HUES6 (cell line): ENCODE measurements around the gene SLC43A1.
"Not testable (repeated sequence)": the region's sequence is repeated elsewhere in the genome, so short reads cannot be mapped to it uniquely, and the experiment has no call there.

Experiments used
- H3K27ac ChIP-seq: 2 replicates; pipeline ENCODE4 v1.7.0; 2013; ENCODE audit warnings: low read depth, mild to moderate bottlenecking, low read length, inconsistent platforms
- H3K27me3 ChIP-seq: 2 replicates; pipeline ENCODE4 v1.6.1; 2013; ENCODE audit warnings: low read length; ENCODE audit not compliant: control insufficient read depth, insufficient read depth
- H3K36me3 ChIP-seq: 2 replicates; pipeline ENCODE4 v1.6.1; 2013; ENCODE audit warnings: low read length; ENCODE audit not compliant: control insufficient read depth, insufficient read depth
- H3K4me1 ChIP-seq: 2 replicates; pipeline ENCODE4 v1.6.1; 2013; ENCODE audit warnings: low read length; ENCODE audit not compliant: control insufficient read depth, insufficient read depth
- H3K4me3 ChIP-seq: 2 replicates; pipeline ENCODE4 v1.5.1; 2013; ENCODE audit warnings: low read depth, low read length
- H3K9ac ChIP-seq: one replicate; pipeline ENCODE4 v1.6.1; 2013; ENCODE audit warnings: mild to moderate bottlenecking, low read length
- H3K9me3 ChIP-seq: 2 replicates; pipeline ENCODE4 v1.6.1; 2013; ENCODE audit warnings: low read depth, low read length; ENCODE audit not compliant: control insufficient read depth, insufficient read depth

The SLC43A1 gene

GRCh38 chr11:57545883-57546282 lies 30.4 kb upstream of the SLC43A1 start:
- H3K36me3 ChIP-seq: peaks cover 8% of the 10 kb centered on the region; the same call in 1 of the 2 replicates
- H3K9ac ChIP-seq: no peak overlapping the region
- H3K27me3 ChIP-seq: peaks cover 4% of the 10 kb centered on the region; the same call in 1 of the 2 replicates
- H3K4me3 ChIP-seq: no peak overlapping the region
- peaks cover 20% of the 10 kb centered on the region for H3K4me1 ChIP-seq
- H3K27ac ChIP-seq: no peak overlapping the region
- no peaks in the 10 kb centered on the region for H3K9me3 ChIP-seq

- Histone ChIP-seq H3K4me1 (peaks cover 20% of the 10 kb centered on the region), H3K4me3 (no peak overlapping the region), H3K36me3 (no peaks in the 10 kb centered on the region), H3K9me3 (no peaks in the 10 kb centered on the region), H3K9ac (no peak overlapping the region), H3K27ac (no peak overlapping the region), H3K27me3 (peaks cover 4% of the 10 kb centered on the region; the same call in 1 of the 2 replicates)
Measured at GRCh38 chr11:57544566-57544965, 29.1 kb upstream of the SLC43A1 start.

- Histone ChIP-seq H3K9ac (no peak overlapping the region), H3K36me3 (no peaks in the 10 kb centered on the region), H3K27ac (no peak overlapping the region), H3K4me3 (no peak overlapping the region), H3K9me3 (no peaks in the 10 kb centered on the region), H3K4me1 (peaks cover 20% of the 10 kb centered on the region), H3K27me3 (peaks cover 4% of the 10 kb centered on the region; the same call in 1 of the 2 replicates)
Measured at GRCh38 chr11:57543593-57543992, 28.1 kb upstream of the SLC43A1 start.

DNA sequence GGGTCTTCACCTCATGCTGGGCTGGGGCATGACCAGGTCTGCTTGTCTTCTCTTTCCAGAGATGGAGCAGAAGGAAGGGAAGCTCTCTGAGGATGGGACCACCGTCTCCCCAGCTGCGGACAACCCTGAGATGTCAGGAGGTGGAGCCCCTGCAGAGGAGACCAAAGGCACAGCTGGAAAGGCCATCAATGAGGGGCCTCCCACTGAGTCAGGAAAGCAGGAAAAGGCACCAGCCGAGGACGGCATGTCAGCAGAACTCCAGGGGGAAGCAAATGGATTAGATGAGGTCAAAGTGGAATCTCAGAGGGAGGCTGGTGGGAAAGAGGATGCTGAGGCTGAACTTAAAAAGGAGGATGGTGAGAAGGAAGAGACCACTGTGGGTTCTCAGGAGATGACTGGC lies 27.1 kb upstream of the SLC43A1 start:
- Histone ChIP-seq H3K36me3 (no peaks in the 10 kb centered on the region), H3K9me3 (no peaks in the 10 kb centered on the region), H3K4me1 (peaks cover 20% of the 10 kb centered on the region), H3K9ac (no peak overlapping the region), H3K27ac (no peak overlapping the region), H3K4me3 (no peak overlapping the region), H3K27me3 (peaks cover 4% of the 10 kb centered on the region; the same call in 1 of the 2 replicates)

DNA sequence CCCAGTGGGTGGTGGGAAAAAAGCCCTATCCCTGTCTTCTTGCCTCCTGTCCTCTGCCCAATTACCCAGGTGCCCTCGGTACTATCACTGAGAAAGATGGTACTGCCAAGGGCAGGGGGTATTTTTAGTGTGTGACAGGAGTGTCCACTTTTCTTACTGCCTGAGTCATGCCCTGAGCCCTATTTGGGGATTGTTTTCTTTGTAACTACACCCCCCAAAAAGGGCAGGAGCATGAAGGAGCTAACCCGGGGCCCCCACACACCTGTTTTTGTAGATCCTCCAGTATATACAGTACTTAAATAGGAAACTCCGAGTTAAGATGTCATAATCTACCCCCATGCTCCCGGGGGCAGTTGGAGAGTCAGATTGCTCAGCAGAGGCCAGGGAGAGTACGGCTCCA lies 25.7 kb upstream of the SLC43A1 start:
- Histone ChIP-seq H3K27me3 (peaks cover 4% of the 10 kb centered on the region; the same call in 1 of the 2 replicates), H3K9me3 (no peaks in the 10 kb centered on the region), H3K4me3 (no peak overlapping the region), H3K36me3 (no peaks in the 10 kb centered on the region), H3K9ac (no peak overlapping the region), H3K27ac (no peak overlapping the region), H3K4me1 (peaks cover 22% of the 10 kb centered on the region)

GRCh38 chr11:57539342-57539741 lies 23.8 kb upstream of the SLC43A1 start:
- peaks cover 22% of the 10 kb centered on the region for H3K4me1 ChIP-seq
- H3K36me3 ChIP-seq: no peaks in the 10 kb centered on the region
- peaks cover 4% of the 10 kb centered on the region; the same call in 1 of the 2 replicates for H3K27me3 ChIP-seq
- no peak overlapping the region for H3K9ac ChIP-seq
- H3K27ac ChIP-seq: no peak overlapping the region
- no peak overlapping the region for H3K4me3 ChIP-seq
- H3K9me3 ChIP-seq: no peaks in the 10 kb centered on the region

DNA sequence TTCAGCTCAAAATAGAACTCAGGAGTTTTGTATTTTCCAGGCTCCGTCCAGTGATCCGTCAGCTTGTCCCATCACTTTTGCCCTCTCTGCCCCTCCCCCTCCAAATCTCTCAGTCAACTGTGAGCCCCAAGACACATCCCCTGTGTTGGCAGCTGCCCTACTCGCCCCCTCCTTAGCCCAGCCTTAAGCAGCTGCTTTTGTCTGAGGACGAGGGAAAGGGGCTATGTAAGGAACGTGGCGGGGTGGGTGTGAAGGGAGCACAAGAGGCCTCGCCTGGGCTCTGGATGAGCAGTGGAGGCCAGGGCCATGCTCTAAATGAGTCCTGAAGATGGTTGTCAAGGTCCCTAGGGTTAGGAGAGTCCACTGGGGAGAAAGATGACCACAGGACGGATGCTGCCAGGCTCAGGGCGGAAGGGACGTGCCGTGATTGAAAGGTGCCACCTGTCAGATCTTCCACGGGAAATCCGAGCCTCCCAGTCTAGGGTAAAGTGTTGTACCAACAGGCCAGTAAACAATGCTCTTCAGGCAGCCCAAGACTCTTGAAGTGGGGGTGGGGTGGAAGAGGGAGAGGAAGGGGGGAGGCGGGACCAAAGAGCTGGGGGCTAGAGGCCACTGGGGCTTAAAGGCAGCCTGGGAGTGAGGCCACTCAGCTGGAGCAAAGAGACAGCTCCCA lies 21.6 kb upstream of the SLC43A1 start, which contains the start of gene SMTNL1:
Gene SMTNL1 (plus strand): TSS at position 649 of the 673 bp plus-strand sequence. CDS start 5,048 bp downstream, outside the sequence.
- H3K4me3 ChIP-seq: no peak within 1 kb of the TSS
- peaks cover 6% of the 10 kb centered on the region for H3K4me1 ChIP-seq
- no peak within 1 kb of the TSS for H3K9ac ChIP-seq
- H3K36me3 ChIP-seq: no peaks in the 10 kb centered on the region
- no peaks in the 10 kb centered on the region for H3K9me3 ChIP-seq
- no peak within 1 kb of the TSS for H3K27ac ChIP-seq
- H3K27me3 ChIP-seq: no peaks in the 10 kb centered on the region

DNA sequence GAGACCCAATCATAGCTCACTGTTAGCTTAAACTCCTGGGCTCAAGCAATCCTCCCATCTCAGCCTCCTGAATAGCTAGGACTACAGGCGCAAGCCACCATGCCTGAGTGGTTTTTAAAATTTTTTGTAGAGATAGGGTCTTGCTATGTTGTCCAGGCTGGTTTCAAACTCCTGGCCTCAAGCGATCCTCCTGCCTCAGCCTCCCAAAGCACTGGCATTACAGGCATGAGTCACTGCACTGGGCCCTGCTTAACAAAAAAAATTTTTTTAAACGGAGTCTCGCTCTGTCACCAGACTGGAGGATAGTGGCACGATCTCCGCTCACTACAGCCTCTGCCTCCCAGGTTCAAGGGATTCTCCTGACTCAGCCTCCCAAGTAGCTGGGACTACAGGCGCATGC lies 18.9 kb upstream of the SLC43A1 start:
- not testable (repeated sequence) for H3K9me3 ChIP-seq, H3K9ac ChIP-seq, H3K27ac ChIP-seq, H3K36me3 ChIP-seq, H3K27me3 ChIP-seq, H3K4me3 ChIP-seq
- H3K4me1 ChIP-seq: peaks cover 14% of the 10 kb centered on the region

DNA sequence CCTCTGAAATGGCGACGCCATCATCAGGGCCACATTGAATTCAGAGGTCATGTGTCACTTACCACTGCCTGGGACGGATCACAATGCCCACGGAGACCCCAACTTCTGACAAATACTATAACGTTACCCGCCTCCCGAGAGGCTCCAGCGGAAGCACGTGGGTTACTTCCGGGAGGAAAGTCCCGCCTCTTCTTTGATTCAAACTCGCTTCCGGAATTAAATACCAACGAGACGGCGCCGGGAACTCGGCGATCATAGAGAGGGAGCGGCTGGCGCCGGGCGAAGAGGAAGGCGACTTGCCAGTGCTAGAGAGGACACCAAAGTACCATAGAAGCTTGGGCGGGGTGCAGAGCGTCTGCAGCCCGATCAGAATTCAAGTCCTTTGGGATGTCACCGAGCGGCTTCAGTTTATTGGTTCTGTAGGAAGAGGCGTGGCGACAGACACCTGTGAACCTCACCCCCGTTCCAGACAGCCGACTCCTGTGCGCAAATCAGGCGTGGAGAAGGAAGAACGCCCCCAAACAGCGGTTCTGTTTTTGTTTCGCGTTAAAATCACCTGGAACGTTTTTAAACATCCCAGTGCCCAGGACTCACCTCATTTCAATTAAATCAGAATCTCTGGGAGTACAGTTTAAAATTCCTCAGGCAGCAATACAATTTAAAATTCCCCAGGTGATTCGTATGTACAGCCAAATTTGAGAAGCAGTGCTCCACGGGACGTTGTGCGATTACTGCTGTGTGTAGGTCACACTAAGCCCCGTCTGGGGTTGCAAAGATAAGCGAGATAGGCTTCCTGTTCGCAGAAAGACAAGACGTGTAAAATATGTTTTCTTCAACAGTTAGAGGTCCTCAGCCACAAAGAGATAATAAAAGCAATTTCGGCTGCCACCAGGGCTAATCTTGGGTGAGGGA lies 15.3 kb upstream of the SLC43A1 start, which contains the start of gene TIMM10:
Gene TIMM10 (minus strand): TSS at position 159 of the 912 bp plus-strand sequence. CDS start 565 bp downstream, outside the sequence.
- peak within 1 kb of the TSS; percentile 80 for H3K4me3 ChIP-seq
- H3K27ac ChIP-seq: peak within 1 kb of the TSS; percentile 18; the same call in 1 of the 2 replicates
- no peaks in the 10 kb centered on the region for H3K9me3 ChIP-seq
- H3K27me3 ChIP-seq: no peaks in the 10 kb centered on the region
- H3K9ac ChIP-seq: peak within 1 kb of the TSS; percentile 78
- H3K4me1 ChIP-seq: peaks cover 15% of the 10 kb centered on the region
- peaks cover 9% of the 10 kb centered on the region for H3K36me3 ChIP-seq

DNA sequence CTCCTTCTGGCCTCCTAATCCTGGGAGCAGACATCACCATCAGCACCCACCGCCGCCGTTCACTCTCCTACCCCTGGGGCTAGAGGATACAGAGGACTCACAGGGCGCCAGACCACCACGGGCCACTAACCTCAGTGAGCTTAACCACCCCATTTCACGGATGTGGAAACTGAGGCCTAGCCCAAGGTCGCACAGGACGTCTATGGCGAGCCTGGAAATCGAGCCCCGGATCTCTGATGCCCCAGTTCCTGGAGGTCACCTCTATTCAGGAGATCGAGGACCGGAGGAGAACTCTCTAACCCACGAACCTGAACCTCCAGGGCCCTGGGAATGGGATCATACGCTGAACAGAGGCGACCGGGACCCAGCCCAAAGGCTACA lies 14.7 kb upstream of the SLC43A1 start:
- H3K4me3 ChIP-seq: peak overlapping the region; percentile 80
- H3K27ac ChIP-seq: peak overlapping the region; percentile 18; the same call in 1 of the 2 replicates
- H3K9ac ChIP-seq: peak overlapping the region; percentile 78
- H3K4me1 ChIP-seq: peaks cover 15% of the 10 kb centered on the region
- peaks cover 9% of the 10 kb centered on the region for H3K36me3 ChIP-seq
- no peaks in the 10 kb centered on the region for H3K9me3 ChIP-seq
- no peaks in the 10 kb centered on the region for H3K27me3 ChIP-seq

DNA sequence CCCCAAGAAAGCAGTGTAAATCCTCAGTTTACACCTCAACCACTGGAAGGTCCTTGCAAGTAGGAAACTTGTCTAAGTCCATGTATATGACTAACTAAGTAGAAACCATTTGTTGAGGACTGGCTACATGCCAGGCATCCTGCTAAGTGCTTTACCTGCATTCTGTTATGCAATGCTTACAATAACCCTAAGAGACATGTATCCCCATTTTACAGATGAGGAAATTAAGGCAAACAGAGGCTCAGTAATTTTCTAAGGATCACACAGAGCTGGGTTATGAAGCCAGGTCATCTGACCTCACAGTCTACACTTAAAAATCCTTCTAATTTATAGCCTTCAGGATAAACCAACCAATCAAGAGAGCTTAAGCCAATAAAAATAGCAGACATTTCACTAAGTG lies 13.5 kb upstream of the SLC43A1 start:
- Histone ChIP-seq H3K27ac (no peak overlapping the region), H3K36me3 (peaks cover 9% of the 10 kb centered on the region), H3K9ac (no peak overlapping the region), H3K27me3 (no peaks in the 10 kb centered on the region), H3K4me1 (peaks cover 15% of the 10 kb centered on the region), H3K4me3 (no peak overlapping the region), H3K9me3 (no peaks in the 10 kb centered on the region; the same call in 1 of the 2 replicates)
